Hepatocyte (in vitro differentiated cells): ENCODE results near the gene KHNYN. TPM values are rescaled to one million over a fixed set of nuclear protein-coding genes. Genes with fewer than 3 reads are reported as not detected.

ENCODE experiments used
- DNase-seq: peaks from one replicate; pipeline ENCODE4 v3.0.0-alpha.2; 2016; ENCODE audit warnings: low spot score
- H2AFZ ChIP-seq: fragments of 200-600 bp; sonication (generic); 2 replicates; pipeline ENCODE4 v1.6.0; 2016; ENCODE audit warnings: antibody characterized with exemption, mild to moderate bottlenecking
- H3K27ac ChIP-seq: fragments of 200-600 bp; sonication (generic); 2 replicates; pipeline ENCODE4 v1.5.1; 2016; ENCODE audit warnings: mild to moderate bottlenecking
- H3K27me3 ChIP-seq: fragments of 200-600 bp; sonication (generic); 2 replicates; pipeline ENCODE4 v1.6.1; 2016
- H3K36me3 ChIP-seq: fragments of 200-600 bp; sonication (generic); replicated peaks from 2 replicates; pipeline ENCODE4 v1.5.1; 2016; ENCODE audit warnings: low read depth; ENCODE audit not compliant: insufficient read depth
- H3K4me1 ChIP-seq: fragments of 200-600 bp; sonication (generic); 2 replicates; pipeline ENCODE4 v1.5.1; 2016; ENCODE audit warnings: mild to moderate bottlenecking, moderate library complexity; ENCODE audit not compliant: insufficient read depth
- H3K4me2 ChIP-seq: fragments of 200-600 bp; sonication (generic); 2 replicates; pipeline ENCODE4 v1.6.0; 2016
- H3K4me3 ChIP-seq: fragments of 200-600 bp; sonication (generic); 2 replicates; pipeline ENCODE4 v1.5.1; 2016; ENCODE audit warnings: mild to moderate bottlenecking
- H3K79me2 ChIP-seq: fragments of 200-600 bp; sonication (generic); 2 replicates; pipeline ENCODE4 v1.6.0; 2017; ENCODE audit warnings: mild to moderate bottlenecking
- H3K9me2 ChIP-seq: fragments of 200-600 bp; sonication (generic); replicated peaks from 2 replicates; pipeline ENCODE4 v1.6.0; 2017; ENCODE audit warnings: mild to moderate bottlenecking; ENCODE audit not compliant: insufficient read depth
- H3K9me3 ChIP-seq: fragments of 200-600 bp; sonication (generic); 2 replicates; pipeline ENCODE4 v1.5.1; 2016; ENCODE audit warnings: low read depth, mild to moderate bottlenecking
- H4K20me1 ChIP-seq: fragments of 200-600 bp; sonication (generic); 2 replicates; pipeline ENCODE4 v1.6.0; 2016; ENCODE audit warnings: mild to moderate bottlenecking; ENCODE audit not compliant: insufficient read depth, poor library complexity, severe bottlenecking
- EZH2 ChIP-seq: fragments of 200-600 bp; sonication (generic); IDR thresholded peaks from 2 replicates; pipeline ENCODE4 v1.6.1; 2016; ENCODE audit warnings: antibody characterized with exemption, mild to moderate bottlenecking, borderline replicate concordance
- EZH2phosphoT487 ChIP-seq: fragments of 200-600 bp; sonication (generic); IDR thresholded peaks from one replicate; pipeline ENCODE4 v1.6.1; 2018; ENCODE audit warnings: antibody characterized with exemption, mild to moderate bottlenecking, low read depth, moderate library complexity; ENCODE audit not compliant: unreplicated experiment, severe bottlenecking
- WGBS: methylation state at CpG from one replicate; pipeline ENCODE4 v1.1.6; 2016; ENCODE audit warnings: low lambda C conversion rate; ENCODE audit errors: missing lambda C conversion rate; 5-methylcytosine and 5-hydroxymethylcytosine counted together
- polyA plus RNA-seq: library from polyadenylated mRNA; unstranded; fragments of >200 nt; fragmentation: Nextera tagmentation; extraction: Ambion mirVana; gene quantifications from 2 replicates; pipeline ENCODE4 v1.2.1, GENCODE V29; 2016
- total RNA-seq: library from RNA; depleted of rRNA; stranded (reverse); fragments of >200 nt; gene quantifications from 2 replicates; pipeline ENCODE4 v1.2.3, GENCODE V29; 2014
- TF ChIP-seq, protein P1 (sequence below): fragments of 200-600 bp; sonication (generic); IDR thresholded peaks from 2 replicates; pipeline ENCODE4 v1.5.1; 2016; ENCODE audit warnings: antibody characterized with exemption, mild to moderate bottlenecking; ENCODE audit not compliant: poor library complexity

The KHNYN gene
- total and polyA plus RNA-seq, 2 experiments from 2014 or later, result 36.4 to 90.5 TPM

GRCh38 chr14:24438223-24439097 is 8.7 kb downstream of the KHNYN start:
- no peaks in the 10 kb centered on the region for H3K27me3 ChIP-seq
- H3K9me2 ChIP-seq, result no peaks in the 10 kb centered on the region
- no peaks in the 10 kb centered on the region for H3K36me3 ChIP-seq
- H3K4me2 ChIP-seq, result no peak overlapping the region
- 78% methylated on average over 9 of the region's 9 CpGs for WGBS
- H3K4me1 ChIP-seq, result peaks cover 7% of the 10 kb centered on the region
- peaks cover 17% of the 10 kb centered on the region for H3K79me2 ChIP-seq
- H3K9me3 ChIP-seq, result no peaks in the 10 kb centered on the region
- TF ChIP-seq EZH2phosphoT487, result no peak
- TF ChIP-seq, protein P1, sequence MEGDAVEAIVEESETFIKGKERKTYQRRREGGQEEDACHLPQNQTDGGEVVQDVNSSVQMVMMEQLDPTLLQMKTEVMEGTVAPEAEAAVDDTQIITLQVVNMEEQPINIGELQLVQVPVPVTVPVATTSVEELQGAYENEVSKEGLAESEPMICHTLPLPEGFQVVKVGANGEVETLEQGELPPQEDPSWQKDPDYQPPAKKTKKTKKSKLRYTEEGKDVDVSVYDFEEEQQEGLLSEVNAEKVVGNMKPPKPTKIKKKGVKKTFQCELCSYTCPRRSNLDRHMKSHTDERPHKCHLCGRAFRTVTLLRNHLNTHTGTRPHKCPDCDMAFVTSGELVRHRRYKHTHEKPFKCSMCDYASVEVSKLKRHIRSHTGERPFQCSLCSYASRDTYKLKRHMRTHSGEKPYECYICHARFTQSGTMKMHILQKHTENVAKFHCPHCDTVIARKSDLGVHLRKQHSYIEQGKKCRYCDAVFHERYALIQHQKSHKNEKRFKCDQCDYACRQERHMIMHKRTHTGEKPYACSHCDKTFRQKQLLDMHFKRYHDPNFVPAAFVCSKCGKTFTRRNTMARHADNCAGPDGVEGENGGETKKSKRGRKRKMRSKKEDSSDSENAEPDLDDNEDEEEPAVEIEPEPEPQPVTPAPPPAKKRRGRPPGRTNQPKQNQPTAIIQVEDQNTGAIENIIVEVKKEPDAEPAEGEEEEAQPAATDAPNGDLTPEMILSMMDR, result no peak
- TF ChIP-seq EZH2, result no peak
- no peak overlapping the region for H2AFZ ChIP-seq
- H3K4me3 ChIP-seq, result no peak overlapping the region
- H3K27ac ChIP-seq, result no peak overlapping the region
- DNase-seq, result no peak
- peaks cover 2% of the 10 kb centered on the region for H4K20me1 ChIP-seq

GRCh38 chr14:24439257-24439656 is 9.5 kb downstream of the KHNYN start:
- H3K4me1 ChIP-seq, result peaks cover 7% of the 10 kb centered on the region
- peaks cover 18% of the 10 kb centered on the region for H3K79me2 ChIP-seq
- TF ChIP-seq EZH2, result no peak
- no peak for TF ChIP-seq EZH2phosphoT487
- TF ChIP-seq, protein P1, result no peak
- peaks cover 2% of the 10 kb centered on the region for H4K20me1 ChIP-seq
- H2AFZ ChIP-seq, result no peak overlapping the region
- H3K9me2 ChIP-seq, result no peaks in the 10 kb centered on the region
- no peak overlapping the region for H3K4me2 ChIP-seq
- no peaks in the 10 kb centered on the region for H3K9me3 ChIP-seq
- WGBS, result 95% methylated on average over 1 of the region's 1 CpG
- DNase-seq, result no peak
- H3K27ac ChIP-seq, result no peak overlapping the region
- no peaks in the 10 kb centered on the region for H3K36me3 ChIP-seq
- no peak overlapping the region for H3K4me3 ChIP-seq
- no peaks in the 10 kb centered on the region for H3K27me3 ChIP-seq

DNA sequence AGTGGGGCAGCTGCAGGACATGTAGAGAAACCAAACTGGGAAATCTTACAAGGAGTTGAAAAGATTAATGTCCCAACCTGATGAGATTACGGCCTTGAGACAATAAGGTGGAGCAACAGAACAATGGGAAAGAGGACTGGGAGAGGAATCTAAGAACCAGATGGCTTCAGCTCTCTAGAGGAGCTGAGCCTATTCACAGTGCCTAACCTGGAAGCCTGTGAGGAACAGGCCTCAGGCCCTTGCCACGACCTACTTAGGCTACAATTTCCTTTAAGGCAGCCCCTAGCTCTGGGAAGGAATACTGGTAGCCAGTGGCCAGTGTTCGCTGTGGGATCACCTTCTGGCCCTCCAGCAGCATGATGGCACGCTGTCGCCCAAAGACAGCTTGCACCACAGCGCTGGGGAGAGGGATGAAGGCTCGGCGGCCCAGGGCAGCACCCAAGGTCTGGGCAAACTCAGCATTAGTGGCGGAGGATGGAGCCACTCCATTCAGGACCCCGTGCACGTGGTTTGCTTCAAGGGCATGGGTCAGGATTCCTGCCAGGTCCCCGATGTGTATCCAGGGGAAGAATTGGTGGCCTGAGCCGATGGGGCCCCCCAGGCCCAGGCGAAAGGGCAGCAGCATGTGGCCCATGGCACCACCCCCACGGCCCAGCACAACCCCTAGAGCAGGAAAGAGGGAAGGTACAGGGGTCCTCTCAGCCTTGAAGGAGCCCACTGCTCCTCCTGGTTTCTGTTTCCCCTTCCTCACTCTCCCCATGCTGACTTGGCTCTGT is 10.3 kb downstream of the KHNYN start:
- Histone ChIP-seq H2AFZ (no peak overlapping the region), H3K79me2 (peaks cover 18% of the 10 kb centered on the region), H3K4me1 (peaks cover 7% of the 10 kb centered on the region), H3K27me3 (no peaks in the 10 kb centered on the region), H3K4me3 (no peak overlapping the region), H3K27ac (no peak overlapping the region), H3K9me3 (no peaks in the 10 kb centered on the region), H4K20me1 (peaks cover 2% of the 10 kb centered on the region), H3K4me2 (no peak overlapping the region), H3K9me2 (no peaks in the 10 kb centered on the region), H3K36me3 (no peaks in the 10 kb centered on the region)
- no peak for DNase-seq
- WGBS, result 88% methylated on average over 15 of the region's 15 CpGs
- TF ChIP-seq, protein P1, result no peak
- TF ChIP-seq EZH2phosphoT487, result no peak
- no peak for TF ChIP-seq EZH2
